Measurements from ENCODE around the gene UBXN11.

The UBXN11 gene, protein sequence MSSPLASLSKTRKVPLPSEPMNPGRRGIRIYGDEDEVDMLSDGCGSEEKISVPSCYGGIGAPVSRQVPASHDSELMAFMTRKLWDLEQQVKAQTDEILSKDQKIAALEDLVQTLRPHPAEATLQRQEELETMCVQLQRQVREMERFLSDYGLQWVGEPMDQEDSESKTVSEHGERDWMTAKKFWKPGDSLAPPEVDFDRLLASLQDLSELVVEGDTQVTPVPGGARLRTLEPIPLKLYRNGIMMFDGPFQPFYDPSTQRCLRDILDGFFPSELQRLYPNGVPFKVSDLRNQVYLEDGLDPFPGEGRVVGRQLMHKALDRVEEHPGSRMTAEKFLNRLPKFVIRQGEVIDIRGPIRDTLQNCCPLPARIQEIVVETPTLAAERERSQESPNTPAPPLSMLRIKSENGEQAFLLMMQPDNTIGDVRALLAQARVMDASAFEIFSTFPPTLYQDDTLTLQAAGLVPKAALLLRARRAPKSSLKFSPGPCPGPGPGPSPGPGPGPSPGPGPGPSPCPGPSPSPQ

DNA sequence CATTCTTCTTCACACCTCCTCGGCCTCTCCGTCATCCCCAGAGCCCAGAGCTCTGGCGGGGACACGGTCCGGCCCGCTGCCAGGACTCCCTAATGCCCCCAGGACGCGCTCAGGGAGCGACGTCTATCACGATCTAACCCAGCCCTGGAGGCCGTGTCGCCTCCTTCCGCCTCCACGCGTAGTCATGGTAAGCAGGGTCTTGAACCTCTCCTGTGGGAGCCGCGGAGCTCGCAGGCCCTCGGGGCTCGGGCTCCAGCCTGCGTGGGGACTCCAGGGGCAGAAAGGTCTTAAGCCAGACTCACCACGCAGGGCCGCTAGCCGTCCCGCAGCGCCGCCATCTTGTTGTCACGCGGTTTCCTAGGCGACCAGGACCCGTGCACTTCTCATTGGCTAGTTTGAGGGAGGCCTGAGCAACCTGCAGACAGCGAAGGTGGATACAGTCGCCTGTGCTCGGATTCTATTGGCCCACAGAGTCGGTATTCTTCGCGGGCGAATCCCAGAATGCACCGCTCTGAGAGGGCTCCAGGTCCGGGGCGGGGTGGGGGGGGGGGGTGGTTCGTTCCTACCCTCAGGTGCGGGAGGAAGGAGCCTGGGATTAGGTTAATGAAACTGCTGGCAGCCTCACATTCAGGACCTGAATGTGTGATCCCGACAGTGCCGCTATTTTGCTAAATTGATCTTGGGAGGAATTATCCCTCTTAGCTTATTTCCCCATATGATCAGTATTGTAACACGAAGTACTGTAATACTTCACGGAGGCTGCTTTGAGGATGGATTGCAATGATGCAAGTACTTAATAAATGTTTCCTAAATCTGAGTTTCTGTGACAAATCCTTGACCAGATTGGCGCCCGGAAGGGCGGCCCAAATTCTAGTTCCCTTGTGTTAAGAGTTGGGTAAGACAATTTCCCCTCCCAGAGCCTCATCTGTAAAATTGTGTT, at the start of gene UBXN11:
TSS of gene UBXN11 (minus strand) at position 347 of the 940 bp plus-strand sequence. CDS start 3,753 bp downstream, outside the sequence.
- peak; percentile 97 for DNase-seq

DNA sequence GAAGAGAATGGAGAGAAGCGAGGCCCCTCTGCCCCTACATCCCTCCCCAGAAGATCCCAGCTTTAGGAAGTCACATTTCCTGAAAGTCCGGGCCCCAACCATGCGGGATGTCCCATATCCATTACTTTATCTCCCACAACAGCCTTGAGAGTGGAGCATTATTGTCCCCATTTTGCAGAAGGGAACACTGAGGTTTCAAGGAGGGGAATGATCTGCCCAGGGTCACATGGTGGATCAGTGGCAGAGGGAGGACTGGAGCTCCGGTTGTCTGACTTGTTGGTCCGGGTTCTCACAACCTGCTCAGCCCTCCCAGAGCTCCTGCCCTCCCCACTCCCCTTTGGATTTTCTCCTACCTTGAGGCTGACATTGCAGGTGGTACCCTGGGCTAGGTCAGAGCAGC, 49.7 kb upstream of the UBXN11 start:
- DNase-seq, result no peak

DNA sequence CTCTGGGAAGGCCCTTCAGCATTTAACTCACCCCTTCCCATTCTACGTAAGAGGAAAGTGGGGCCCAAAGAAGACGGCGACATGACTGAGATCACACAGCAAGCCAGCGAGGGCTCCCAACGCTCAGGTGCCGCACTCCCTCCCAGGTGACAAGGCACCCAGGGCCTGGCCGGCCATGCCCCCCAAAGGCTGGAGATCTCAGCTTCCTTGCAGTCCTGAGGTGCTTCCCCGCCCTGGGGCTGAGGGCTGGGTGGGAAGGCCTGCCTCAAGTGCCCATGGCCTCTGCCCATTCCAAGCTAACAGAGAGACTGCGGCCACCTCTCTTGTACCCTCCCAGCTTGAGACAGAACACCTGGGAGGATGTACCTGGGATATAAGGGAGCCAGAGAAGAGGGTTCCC, 48.5 kb upstream of the UBXN11 start:
- no peak for DNase-seq

DNA sequence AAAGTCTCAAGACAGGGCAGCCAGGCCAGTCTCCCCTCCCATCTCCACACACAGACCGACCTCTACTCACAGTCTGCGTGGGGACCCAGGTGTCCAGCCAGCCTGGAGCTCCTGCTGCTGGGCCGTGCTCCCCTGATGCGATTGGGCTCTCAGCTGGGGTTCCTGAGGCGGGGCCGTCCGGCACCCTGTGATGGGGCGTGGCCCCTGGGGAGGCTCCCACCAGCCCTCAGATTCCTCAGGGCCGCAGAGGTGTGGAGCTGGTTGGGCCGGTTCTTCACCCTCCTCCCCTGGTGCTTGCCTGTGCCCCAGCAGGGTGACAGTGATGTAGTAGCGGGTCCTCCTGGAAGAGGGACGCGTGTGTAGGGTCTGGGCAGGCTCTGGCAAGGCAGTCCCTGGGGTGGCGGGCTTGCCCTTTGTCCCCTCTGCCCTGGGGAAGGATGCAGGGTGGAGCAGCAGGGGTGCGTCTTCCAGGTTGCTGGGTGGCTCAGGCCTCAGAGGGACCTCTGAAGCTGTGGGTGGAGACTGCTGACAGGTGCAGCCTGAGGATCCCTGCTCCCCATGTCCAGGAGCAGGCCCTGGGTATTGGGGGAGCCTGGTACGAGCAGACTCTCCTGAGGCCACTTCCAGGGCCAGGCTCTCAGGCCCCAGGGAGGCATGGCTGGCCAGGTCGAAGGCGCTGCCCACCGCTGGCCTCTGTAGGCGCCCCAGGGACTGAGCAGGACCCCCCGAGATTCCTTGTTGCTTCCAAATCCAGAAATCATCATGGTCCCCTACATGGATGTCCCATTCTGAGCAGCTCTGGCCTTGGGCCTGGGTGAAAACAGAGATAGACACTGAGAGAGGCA, 47.8 kb upstream of the UBXN11 start, which contains the start of gene CRYBG2:
TSS of gene CRYBG2 (minus strand) at position 155 of the 845 bp plus-strand sequence. CDS start 7,473 bp downstream, outside the sequence.
- DNase-seq, result no peak

DNA sequence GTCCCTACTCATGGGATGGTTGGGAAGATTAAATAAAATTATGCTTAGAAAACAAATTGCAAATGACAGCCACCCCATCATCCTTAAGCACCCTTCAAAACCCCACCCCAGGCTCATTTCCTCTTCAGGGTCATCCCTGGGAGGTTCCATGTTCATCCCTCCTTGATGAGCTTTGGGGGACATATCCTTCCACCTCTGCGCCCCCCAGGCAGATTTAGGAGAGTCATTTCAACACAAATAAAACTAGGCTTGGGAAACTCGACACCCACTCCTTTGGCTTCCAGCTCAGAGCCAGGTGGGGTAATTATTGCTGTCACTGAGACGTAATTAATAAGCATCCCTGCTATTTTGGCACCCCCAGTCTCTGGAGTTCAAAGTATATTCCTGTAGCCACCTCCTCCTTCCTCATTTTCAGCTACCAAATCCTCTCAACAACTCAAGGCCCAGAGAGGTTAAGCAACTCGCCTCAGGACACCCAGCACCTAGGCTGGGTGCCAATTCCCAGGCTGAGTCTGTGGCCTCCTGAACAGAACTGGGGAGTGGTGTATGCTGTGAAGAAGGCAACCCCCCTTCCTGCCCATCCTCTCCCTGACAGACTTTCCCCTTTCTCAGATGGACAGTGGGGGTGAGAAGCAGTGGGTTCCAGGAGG, 46.9 kb upstream of the UBXN11 start:
- DNase-seq, result no peak

DNA sequence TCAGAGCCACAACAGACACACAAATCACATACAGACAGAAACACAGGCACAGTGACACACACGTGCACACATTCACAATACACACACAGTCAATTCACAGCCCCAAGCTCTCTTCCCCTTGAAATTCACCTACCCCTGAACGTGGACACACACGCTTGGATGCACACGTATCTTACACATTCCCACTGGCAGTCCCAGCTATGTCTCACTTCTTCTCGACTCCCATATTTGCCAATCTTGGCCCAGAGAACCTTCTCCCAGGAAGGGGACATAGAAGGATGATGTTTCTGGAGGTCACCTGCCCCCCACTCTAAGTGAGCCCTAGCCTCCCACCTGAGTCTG, 45.9 kb upstream of the UBXN11 start:
- no peak for DNase-seq

DNA sequence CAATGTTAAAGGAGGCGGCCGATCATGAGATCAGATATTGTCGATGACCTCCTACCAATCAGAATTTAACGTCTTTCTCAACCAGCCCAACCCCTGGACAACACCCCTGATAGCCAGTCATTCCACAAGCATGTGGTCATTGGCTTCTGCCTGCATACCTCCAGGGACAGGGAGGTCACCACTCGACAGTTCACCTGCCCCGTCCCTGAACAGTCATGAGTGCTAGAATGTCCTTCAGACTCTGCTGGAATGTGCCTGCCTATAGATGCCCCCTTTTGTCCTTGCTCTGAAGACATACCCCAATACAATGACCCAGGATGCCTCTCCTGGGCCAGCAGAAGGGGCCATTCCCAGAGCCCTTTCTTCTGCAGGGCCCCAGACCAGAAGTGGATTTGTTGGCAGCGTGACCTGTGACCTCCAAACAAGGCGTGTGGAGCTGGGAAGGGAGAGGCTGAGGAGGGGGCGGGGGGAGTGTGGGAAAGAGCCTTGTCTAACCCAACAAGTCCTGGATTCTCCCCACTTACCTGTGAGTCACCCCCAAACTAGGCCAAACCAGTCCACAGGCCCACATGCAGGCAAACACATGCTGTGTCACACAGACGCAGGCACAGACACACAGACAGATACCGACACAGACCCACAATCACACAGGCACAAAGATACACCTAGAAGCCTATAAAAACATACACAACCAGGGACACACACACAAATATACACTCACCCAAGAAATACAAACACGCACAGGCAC, 45.3 kb upstream of the UBXN11 start:
- DNase-seq, result no peak

DNA sequence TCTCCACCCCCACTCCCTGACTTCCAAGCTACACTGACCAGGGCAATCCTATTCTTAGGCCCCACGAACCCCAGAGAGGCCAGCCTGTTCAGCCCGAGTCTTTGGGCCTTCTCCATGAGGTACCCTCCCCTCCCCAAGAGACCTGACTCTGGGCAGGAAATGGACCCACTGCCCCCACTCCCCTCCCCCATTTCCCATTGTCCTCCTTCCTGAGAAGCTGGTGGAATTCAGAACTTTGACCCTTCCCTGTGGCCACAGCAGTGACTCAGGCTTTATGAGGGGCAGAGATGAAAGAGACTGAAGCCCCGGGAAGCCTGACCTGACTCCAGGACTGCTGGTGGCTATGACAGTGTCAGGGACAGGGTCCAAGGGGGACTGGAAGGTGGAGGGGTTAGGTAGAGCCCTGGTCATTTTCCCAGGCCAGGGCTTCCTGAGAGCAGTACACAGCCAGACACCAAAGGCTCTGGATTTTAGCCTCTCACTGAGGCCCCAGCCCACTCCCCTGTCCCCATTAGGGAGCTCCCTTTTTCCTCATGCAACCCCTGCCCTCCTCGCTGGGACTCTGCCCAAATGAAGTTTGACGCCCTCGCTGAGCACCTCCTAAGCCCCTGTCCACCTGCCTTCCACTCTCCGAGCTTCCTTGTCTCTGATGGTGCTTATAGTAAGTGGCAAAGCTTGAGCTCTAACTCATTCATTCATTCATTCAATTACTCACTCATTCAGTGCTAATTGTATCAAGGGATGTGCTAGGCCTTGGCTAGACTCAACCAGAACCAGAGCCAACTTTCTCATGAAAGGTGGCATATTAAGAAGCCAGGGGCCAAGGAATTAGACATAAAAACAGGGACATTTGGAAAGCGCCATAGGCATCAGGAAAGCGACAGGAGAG, 44.5 kb upstream of the UBXN11 start:
- DNase-seq, result no peak

DNA sequence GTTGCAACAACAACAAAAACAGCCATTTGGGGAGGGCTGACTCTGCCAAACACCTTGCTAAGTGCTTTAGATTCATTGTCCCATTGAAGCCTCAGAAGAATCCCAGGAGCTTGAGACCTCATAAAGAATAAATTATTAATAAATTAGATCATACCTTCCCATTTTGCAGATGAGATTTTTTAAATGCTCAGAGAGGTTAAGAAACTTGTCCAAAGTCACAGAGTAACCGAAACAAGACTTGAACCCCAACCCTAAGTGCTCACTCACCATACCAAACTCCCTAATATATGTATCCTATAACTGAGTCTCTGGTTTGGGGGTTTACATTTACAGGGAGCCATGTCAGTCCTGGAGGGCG, 43.9 kb upstream of the UBXN11 start:
- no peak for DNase-seq

DNA sequence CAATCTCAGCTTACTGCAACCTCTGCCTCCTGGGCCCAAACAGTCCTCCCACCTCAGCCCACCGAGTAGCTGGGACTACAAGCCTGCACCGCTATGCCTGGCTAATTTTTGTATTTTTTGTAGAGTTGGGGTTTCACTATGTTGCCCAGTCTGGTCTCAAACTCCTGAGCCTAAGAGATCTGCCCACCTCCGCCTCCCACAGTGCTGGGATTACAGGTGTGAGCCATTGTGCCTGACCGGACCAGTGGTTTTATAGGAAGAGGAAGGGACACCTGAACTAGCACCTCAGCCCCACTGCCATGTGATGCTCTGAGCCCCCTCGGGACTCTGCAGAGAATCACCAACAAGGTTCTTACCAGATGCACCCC, 43.4 kb upstream of the UBXN11 start:
- no peak for DNase-seq

DNA sequence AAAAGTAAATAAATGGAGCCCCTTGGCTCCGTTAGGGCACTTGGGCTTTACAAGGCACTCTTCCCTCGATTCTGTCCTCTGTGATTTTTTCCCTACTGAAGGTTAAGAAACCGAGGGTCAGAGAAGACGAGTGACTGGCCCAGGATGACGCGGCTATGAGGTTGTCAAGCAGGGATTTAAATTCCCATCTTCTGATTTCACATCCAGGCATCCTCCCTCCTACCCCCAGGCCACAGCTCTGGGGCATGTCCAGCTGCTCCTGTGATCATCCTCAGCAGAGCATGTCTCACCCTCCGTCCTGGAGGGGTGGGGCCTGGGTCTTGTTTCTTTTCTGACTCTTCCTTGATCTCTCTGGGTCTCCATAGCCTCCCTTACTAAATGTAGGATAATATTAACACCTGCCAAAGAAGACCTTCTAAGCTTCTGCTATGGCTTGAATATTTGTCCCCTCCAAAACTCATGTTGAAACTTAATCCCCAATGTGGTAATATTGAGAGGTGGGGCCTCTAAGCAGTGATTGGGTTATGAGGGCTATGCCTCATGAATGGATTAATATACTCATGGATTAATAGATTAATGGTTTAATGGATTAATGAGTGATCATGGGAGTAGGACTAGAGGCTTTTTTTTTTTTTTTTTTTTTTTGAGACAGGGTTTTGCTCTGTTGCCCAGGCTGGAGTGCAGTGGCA, 42.9 kb upstream of the UBXN11 start:
- DNase-seq, result no peak

DNA sequence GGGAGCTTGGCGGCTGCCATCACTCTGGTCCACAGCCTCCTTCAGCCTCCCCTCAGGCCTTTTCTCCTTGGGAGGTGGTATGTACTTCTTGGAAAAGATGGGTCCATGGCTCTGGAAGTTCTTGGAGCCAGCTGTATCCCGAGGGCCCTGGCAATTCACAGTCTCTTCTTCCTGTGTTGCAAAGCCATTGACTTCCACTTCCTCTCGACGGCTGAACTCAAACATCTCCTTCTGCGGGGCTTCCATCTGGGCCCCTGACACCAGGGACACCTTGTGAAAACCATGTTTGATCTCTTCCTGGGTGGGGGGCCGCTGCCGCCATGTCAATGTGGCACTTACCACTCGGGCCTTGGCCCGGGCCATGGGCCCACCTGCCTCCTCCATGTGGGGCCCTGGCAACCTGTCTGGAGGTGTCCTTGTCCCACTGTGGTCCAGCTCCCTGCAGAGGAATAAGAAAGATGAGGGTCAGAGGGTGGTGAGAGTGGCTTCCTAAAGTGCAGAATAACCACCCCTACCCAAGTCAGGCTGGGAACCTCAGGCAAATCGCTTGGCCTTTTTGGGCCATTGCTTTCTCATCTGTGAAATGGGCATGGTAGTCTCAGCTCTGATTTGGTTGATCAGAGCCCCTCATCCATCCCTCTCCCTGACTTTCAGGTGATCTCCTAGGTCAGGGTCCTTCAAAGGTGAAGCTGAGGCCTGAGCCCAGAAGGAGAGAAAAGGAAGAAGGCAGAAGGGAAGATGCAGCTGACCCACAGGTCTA, 40.0 kb upstream of the UBXN11 start:
- DNase-seq, result no peak

DNA sequence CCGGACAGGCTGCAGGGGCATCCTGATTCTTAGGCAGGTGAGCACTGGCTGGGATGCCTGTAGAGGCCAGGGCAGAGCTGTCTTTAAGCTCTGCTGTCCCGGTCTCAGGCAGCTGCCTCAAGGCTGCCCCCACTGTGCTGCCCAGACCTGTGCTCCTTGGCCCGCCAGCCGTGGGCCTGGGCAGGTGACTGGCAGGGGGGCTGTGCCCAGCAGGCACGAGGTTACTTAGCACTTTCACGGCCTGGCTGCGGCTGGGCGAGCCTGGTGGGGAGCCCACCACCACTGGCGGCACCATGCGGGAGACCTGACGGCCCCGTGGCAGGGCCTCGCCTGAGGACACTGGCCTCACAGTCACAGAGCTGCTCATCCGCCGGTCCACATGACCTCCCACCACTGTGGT, 39.3 kb upstream of the UBXN11 start:
- no peak for DNase-seq

DNA sequence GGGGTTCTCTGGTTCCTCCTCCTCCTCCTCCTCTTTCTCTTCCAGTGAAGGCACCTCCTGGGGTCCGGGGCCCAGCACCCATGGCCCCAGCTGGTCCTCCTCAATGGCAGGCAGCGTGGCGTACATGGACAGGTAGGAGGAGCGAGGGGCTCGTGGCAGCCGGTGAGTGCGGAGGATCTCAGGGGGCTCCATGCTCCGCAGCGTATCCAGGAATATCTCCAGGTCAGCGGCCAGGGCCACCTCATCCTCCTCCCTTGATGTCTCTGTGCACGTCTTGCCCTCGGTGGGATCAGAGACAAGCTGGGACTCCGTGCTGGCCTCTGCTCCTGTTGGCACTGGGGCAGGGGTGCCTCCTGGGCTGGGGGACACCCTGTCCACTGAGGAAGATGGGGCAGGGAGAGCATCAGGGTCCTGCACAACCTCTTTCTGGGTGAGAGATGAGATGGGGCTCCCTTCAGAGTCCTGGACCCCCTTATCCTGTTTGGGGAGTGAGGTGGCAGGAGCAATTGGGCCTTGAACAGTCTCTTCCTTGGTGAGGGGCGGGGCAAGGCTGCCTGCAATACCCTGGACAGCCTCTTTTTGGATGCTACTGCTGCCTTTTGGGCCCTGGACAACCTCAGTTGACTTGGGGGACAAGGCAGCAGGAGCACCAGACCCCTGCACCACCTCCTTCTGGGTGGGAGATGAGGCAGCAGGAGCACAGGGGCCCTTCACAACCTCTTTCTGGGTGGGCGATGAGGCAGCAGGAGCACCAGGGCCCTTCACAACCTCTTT, 37.9 kb upstream of the UBXN11 start:
- no peak for DNase-seq

DNA sequence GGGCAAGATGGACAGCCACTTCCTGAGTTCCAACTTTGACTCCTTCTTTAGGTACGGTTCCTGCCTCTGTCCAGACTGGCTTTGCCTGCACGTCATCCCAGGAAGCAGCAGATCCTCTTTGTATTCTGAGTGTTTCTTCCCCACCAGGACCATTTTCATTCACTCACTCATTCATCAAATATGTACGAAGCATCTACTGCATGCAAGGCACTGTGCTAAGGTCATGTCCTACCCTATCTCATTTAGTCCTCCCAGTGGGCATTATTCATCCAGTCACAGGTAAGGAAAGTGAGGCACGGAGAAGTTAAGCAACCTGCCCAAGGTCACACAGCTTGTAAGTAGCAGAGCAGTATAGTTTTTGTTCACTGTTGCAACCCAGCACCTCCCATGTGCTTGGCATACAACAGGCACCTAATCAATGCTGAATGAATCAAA, 33.6 kb upstream of the UBXN11 start:
- DNase-seq, result no peak

DNA sequence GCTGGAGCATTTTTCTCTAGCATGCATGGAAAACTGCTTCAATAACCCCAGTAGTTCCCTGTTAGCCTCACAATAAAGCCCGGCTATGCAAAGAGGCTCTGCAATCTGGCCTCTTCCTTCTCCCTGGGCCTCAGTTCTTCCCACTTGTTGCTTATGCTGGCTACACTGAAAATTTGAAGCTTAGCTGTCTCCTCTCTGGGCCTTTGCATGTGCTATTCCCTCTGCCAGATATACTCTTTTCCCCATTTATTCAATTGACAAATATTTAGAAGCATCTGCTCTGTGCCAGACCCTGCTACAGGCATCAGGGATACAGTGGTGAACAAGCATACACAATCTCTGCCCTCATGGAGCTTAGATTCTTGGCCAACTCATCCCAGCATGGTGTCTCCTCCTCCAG, 32.2 kb upstream of the UBXN11 start:
- no peak for DNase-seq

DNA sequence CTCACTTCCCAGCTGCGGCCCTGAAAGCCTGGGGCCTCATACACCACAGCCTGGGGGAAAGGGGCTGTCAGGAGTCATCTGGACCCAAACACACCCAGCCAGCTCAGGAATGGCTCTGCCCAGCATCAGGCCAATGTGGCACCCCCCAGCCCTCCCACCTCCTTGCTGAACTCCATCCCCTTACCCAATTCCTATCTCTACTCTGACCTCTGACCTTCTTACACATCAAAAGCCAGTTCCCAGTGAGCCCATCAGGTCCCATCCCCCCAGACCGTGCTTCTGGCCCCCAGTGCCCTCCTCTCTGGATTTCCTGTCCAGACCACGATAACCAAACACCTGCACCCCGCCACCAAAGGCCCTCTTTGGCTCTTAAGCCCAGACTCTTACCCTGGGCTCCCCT, 31.2 kb upstream of the UBXN11 start:
- DNase-seq, result no peak

DNA sequence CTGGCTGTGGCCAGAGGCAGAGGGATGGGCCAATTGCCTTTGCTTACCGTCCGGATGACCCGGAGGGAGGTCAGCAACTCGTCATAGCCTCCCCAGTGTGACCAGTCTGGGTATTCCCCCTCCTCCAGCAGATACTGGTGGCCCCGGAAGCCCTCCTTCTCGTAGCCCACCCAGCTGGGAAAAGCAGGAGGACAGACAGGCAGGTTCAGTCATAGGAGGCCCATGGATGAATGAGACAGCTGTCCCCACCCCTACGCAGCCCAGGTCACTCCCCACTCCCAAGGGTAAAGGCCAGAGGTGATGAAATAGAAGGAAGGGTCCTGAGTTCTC, 30.7 kb upstream of the UBXN11 start:
- no peak for DNase-seq
